ENCODE data around the gene ANAPC5.

GRCh38 chr12:121288158-121288845, 63.9 kb downstream of the ANAPC5 start:
- TF ChIP-seq POLR2A (IDR thresholded peaks at IDR 0.05; ENCODE audit: low read depth) (no peak), EP300 (IDR thresholded peaks at IDR 0.05) (no peak)

Data from esophagus muscularis mucosa (tissue), 2 donors.